Liver (tissue), 9 donors: ENCODE measurements around the gene C2CD4D. TPM values are rescaled to one million over a fixed set of nuclear protein-coding genes. Genes with fewer than 3 reads are reported as not detected.
A peak's percentile ranks its signal among the peaks of the same experiment; 100 is the strongest.

ENCODE experiments used
- DNase-seq: peaks from one replicate; pipeline ENCODE4 v3.0.0-alpha.2; 2017; ENCODE audit warnings: low spot score
- H3K27ac ChIP-seq, 2 donors: one replicate each; pipeline ENCODE4 v1.7.0; 2013; ENCODE audit warnings: inconsistent platforms in 2 of 2, low read length in 2 of 2, control low read depth in 1 of 2, low read depth in 1 of 2, mild to moderate bottlenecking in 1 of 2
- H3K27me3 ChIP-seq, 4 donors: one replicate each; pipeline versions ENCODE4 v1.6.1 to v1.7.0; 2013; ENCODE audit warnings: low read length in 3 of 4, inconsistent platforms in 1 of 4, mild to moderate bottlenecking in 1 of 4, moderate library complexity in 1 of 4; ENCODE audit not compliant: control insufficient read depth in 4 of 4, insufficient read depth in 4 of 4
- H3K36me3 ChIP-seq, 4 donors: one replicate each; pipeline versions ENCODE4 v1.6.1 to v1.7.0; 2013; ENCODE audit warnings: low read length in 3 of 4, mild to moderate bottlenecking in 3 of 4, low read depth in 1 of 4, moderate library complexity in 1 of 4; ENCODE audit not compliant: control insufficient read depth in 4 of 4, insufficient read depth in 3 of 4
- H3K4me1 ChIP-seq, 4 donors: one replicate each; pipeline versions ENCODE4 v1.6.1 to v1.7.0; 2013; ENCODE audit warnings: low read length in 3 of 4, mild to moderate bottlenecking in 3 of 4, moderate library complexity in 1 of 4; ENCODE audit not compliant: control insufficient read depth in 4 of 4, insufficient read depth in 4 of 4
- H3K4me3 ChIP-seq, 3 donors: one replicate each; pipeline versions ENCODE4 v1.6.1 to v1.7.0; 2013; ENCODE audit warnings: low read length in 3 of 3, control low read depth in 1 of 3, low read depth in 1 of 3, mild to moderate bottlenecking in 1 of 3
- H3K9ac ChIP-seq, 2 donors: one replicate each; pipeline ENCODE4 v1.7.0; 2013; ENCODE audit warnings: low read length in 2 of 2, mild to moderate bottlenecking in 2 of 2, moderate library complexity in 2 of 2, control low read depth in 1 of 2, low read depth in 1 of 2
- H3K9me3 ChIP-seq, 4 donors: one replicate each; pipeline versions ENCODE4 v1.6.1 to v1.7.0; 2013; ENCODE audit warnings: low read length in 3 of 4; ENCODE audit not compliant: control insufficient read depth in 4 of 4
- CTCF ChIP-seq: fragments of 150-350 bp; IDR thresholded peaks from 2 replicates; pipeline ENCODE4 v1.5.1; 2017; ENCODE audit warnings: improper control_type of control experiment, low read depth, low read length; ENCODE audit not compliant: missing input control
- FOXA1 ChIP-seq: IDR thresholded peaks from 2 replicates; pipeline ENCODE4 v1.6.1; 2016; ENCODE audit warnings: antibody characterized with exemption
- FOXA2 ChIP-seq: IDR thresholded peaks from 2 replicates; pipeline ENCODE4 v1.6.1; 2016; ENCODE audit warnings: antibody characterized with exemption
- HNF4A ChIP-seq, 2 donors: conservative IDR thresholded peaks; 2 replicates each; pipeline ENCODE4 v1.6.1; 2016; ENCODE audit warnings: antibody characterized with exemption in 2 of 2, mild to moderate bottlenecking in 2 of 2
- HNF4G ChIP-seq: IDR thresholded peaks from 2 replicates; pipeline ENCODE4 v1.6.1; 2016; ENCODE audit warnings: antibody characterized with exemption
- JUND ChIP-seq, 2 donors: IDR thresholded peaks; 2 replicates each; pipeline ENCODE4 v1.6.1; 2016; ENCODE audit warnings: antibody characterized with exemption in 2 of 2
- MAX ChIP-seq: IDR thresholded peaks from 2 replicates; pipeline ENCODE4 v1.6.1; 2016; ENCODE audit warnings: antibody characterized with exemption
- NR2F2 ChIP-seq: IDR thresholded peaks from 2 replicates; pipeline ENCODE4 v1.6.1; 2016; ENCODE audit warnings: antibody characterized with exemption
- RAD21 ChIP-seq, 2 donors: IDR thresholded peaks; 2 replicates each; pipeline ENCODE4 v1.6.1; 2016; ENCODE audit warnings: antibody characterized with exemption in 2 of 2, mild to moderate bottlenecking in 2 of 2
- RXRA ChIP-seq, 2 donors: IDR thresholded peaks; 2 replicates each; pipeline ENCODE4 v1.6.1; 2017 to 2018; ENCODE audit warnings: antibody characterized with exemption in 2 of 2, mild to moderate bottlenecking in 1 of 2
- SP1 ChIP-seq: IDR thresholded peaks from 2 replicates; pipeline ENCODE4 v1.6.1; 2018; ENCODE audit warnings: antibody characterized with exemption, mild to moderate bottlenecking
- YY1 ChIP-seq: IDR thresholded peaks from 2 replicates; pipeline ENCODE4 v1.6.1; 2016; ENCODE audit warnings: antibody characterized with exemption, mild to moderate bottlenecking
- WGBS: extraction: QIAGEN DNeasy Blood & Tissue Kit; methylation state at CpG from one replicate; pipeline ENCODE4 v1.1.7; 2013; 5-methylcytosine and 5-hydroxymethylcytosine counted together
- polyA plus RNA-seq, 2 donors: library from polyadenylated mRNA; stranded (reverse) in 1 of 2; unstranded in 1 of 2; fragments of 200-250 nt in 1 of 2; fragments of >200 nt in 1 of 2; fragmentation: Nextera tagmentation in 1 of 2; extraction: Ambion mirVana in 1 of 2; gene quantifications; one replicate each; pipeline versions ENCODE4 v1.2.1 to v1.2.3, GENCODE V29; 2013 to 2015
- total RNA-seq, 2 donors: library from RNA; depleted of rRNA; stranded (reverse); fragments of >200 nt; gene quantifications; one replicate each; pipeline ENCODE4 v1.2.3, GENCODE V29; 2014
- TF ChIP-seq, protein P1 (sequence below): IDR thresholded peaks from 2 replicates; pipeline ENCODE4 v1.6.1; 2016; ENCODE audit warnings: antibody characterized with exemption, mild to moderate bottlenecking
- TF ChIP-seq, protein P2 (sequence below): IDR thresholded peaks from 2 replicates; pipeline ENCODE4 v1.6.1; 2016; ENCODE audit warnings: antibody characterized with exemption
- donor health status: healthy.
- donor health status: healthy.
- donor health status: healthy.
- donor health status: healthy.
- donor health status: healthy.

The C2CD4D gene
- total and polyA plus RNA-seq, 4 donors: 0.02 to 0.08 TPM; not detected in 2

- Histone ChIP-seq H3K27me3 (no peaks in the 10 kb centered on the region), H3K4me1 (peaks cover 12 to 70% (median 46%) of the 10 kb centered on the region in 4 donors), H3K27ac (peak overlapping the region; percentile 58 to 86), H3K9me3 (no peaks in the 10 kb centered on the region), H3K9ac (no peak overlapping the region), H3K4me3 (no peak overlapping the region), H3K36me3 (peaks cover 0 to 27% (median 20%) of the 10 kb centered on the region in 4 donors)
- TF ChIP-seq CTCF (no peak), HNF4G (peak; percentile 15), SP1 (peak; percentile 35), HNF4A (conservative IDR thresholded peaks at IDR 0.05) (peak; percentile 57 to 79), JUND (IDR thresholded peaks at IDR 0.05) (peak in 1 of 2 donors; percentile 70), FOXA2 (peak; percentile 37), YY1 (no peak), RXRA (IDR thresholded peaks at IDR 0.05) (peak; percentile 19 to 74)
- TF ChIP-seq, protein P1, sequence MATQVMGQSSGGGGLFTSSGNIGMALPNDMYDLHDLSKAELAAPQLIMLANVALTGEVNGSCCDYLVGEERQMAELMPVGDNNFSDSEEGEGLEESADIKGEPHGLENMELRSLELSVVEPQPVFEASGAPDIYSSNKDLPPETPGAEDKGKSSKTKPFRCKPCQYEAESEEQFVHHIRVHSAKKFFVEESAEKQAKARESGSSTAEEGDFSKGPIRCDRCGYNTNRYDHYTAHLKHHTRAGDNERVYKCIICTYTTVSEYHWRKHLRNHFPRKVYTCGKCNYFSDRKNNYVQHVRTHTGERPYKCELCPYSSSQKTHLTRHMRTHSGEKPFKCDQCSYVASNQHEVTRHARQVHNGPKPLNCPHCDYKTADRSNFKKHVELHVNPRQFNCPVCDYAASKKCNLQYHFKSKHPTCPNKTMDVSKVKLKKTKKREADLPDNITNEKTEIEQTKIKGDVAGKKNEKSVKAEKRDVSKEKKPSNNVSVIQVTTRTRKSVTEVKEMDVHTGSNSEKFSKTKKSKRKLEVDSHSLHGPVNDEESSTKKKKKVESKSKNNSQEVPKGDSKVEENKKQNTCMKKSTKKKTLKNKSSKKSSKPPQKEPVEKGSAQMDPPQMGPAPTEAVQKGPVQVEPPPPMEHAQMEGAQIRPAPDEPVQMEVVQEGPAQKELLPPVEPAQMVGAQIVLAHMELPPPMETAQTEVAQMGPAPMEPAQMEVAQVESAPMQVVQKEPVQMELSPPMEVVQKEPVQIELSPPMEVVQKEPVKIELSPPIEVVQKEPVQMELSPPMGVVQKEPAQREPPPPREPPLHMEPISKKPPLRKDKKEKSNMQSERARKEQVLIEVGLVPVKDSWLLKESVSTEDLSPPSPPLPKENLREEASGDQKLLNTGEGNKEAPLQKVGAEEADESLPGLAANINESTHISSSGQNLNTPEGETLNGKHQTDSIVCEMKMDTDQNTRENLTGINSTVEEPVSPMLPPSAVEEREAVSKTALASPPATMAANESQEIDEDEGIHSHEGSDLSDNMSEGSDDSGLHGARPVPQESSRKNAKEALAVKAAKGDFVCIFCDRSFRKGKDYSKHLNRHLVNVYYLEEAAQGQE: peak; percentile 34
- TF ChIP-seq, protein P2, sequence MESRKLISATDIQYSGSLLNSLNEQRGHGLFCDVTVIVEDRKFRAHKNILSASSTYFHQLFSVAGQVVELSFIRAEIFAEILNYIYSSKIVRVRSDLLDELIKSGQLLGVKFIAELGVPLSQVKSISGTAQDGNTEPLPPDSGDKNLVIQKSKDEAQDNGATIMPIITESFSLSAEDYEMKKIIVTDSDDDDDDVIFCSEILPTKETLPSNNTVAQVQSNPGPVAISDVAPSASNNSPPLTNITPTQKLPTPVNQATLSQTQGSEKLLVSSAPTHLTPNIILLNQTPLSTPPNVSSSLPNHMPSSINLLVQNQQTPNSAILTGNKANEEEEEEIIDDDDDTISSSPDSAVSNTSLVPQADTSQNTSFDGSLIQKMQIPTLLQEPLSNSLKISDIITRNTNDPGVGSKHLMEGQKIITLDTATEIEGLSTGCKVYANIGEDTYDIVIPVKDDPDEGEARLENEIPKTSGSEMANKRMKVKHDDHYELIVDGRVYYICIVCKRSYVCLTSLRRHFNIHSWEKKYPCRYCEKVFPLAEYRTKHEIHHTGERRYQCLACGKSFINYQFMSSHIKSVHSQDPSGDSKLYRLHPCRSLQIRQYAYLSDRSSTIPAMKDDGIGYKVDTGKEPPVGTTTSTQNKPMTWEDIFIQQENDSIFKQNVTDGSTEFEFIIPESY: no peak
- 54% methylated on average over 12 of the region's 12 CpGs for WGBS
- no peak for DNase-seq
Measured at GRCh38 chr1:151819227-151819835, 20.3 kb downstream of the C2CD4D start.

- H3K27ac ChIP-seq: no peak overlapping the region
- TF ChIP-seq JUND (IDR thresholded peaks at IDR 0.05): no peak
- TF ChIP-seq NR2F2: no peak
- TF ChIP-seq HNF4A (conservative IDR thresholded peaks at IDR 0.05): no peak
- no peak for TF ChIP-seq RAD21 (IDR thresholded peaks at IDR 0.05)
- TF ChIP-seq SP1: no peak
- TF ChIP-seq MAX: no peak
- TF ChIP-seq FOXA1: no peak
- H3K9ac ChIP-seq: no peak overlapping the region
- H3K4me3 ChIP-seq: no peak overlapping the region
- peaks cover 12 to 50% (median 36%) of the 10 kb centered on the region in 4 donors for H3K4me1 ChIP-seq
- WGBS: 86% methylated on average over 7 of the region's 7 CpGs
- DNase-seq: no peak
- no peaks in the 10 kb centered on the region for H3K9me3 ChIP-seq
- no peaks in the 10 kb centered on the region for H3K27me3 ChIP-seq
- peaks cover 0 to 45% (median 34%) of the 10 kb centered on the region in 4 donors for H3K36me3 ChIP-seq
Measured at GRCh38 chr1:151817353-151817730, 22.3 kb downstream of the C2CD4D start.
